Measurements from ENCODE around the gene NR3C2. TPM values are rescaled to one million over a fixed set of nuclear protein-coding genes. Genes with fewer than 3 reads are reported as not detected.

Gene NR3C2
- total and polyA plus RNA-seq, 10 of the 15 experiments (the other 5 are each of a cell fraction or from before 2014, with no cell fraction given), result 0.05 to 0.11 (median 0.08) TPM; not detected in 4

DNA sequence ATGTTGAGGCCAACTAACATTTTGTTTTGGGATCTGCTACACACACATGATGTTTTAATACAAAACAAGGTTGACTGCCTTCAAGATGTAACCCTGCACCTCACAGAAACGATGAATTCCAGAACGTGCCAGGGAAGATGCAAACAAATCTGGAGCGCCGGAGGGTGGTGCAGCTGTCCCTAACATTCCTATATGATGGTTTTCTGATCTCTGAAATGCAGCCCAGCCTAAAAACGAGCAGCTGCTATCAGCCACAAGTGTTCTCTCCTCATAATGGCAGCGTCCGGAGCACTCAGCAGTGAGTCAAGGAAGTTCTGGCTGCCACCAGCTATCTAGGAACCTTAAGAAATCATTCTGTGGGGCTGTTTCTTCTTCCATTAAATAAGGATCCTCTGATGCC, 333.4 kb downstream of the NR3C2 start:
- no peak for DNase-seq (ENCODE audit: low read depth, low spot score)
- in situ Hi-C loops (cut with MboI), result no loop called here
- no peaks in the 10 kb centered on the region for H3K79me2 ChIP-seq (ENCODE audit: control insufficient read depth, insufficient read depth, low read length)
- no peaks in the 10 kb centered on the region for H3K4me1 ChIP-seq (ENCODE audit: control insufficient read depth, insufficient read depth, low read length)
- H4K20me1 ChIP-seq (ENCODE audit: control insufficient read depth, insufficient read depth), result no peaks in the 10 kb centered on the region
- H3K27me3 ChIP-seq (replicated peaks in 1 of 2; ENCODE audit: control insufficient read depth in 2 of 2, insufficient read depth in 2 of 2, low read length in 1 of 2), result no peaks in the 10 kb centered on the region; a peak in 1 of 4 replicates
- no peak overlapping the region for H3K4me2 ChIP-seq (ENCODE audit: control insufficient read depth, insufficient read depth)
- no peak overlapping the region for H3K9ac ChIP-seq (ENCODE audit: control insufficient read depth, insufficient read depth, low read length)
- no peak overlapping the region for H3K4me3 ChIP-seq
- no peak for ATAC-seq
- ChIA-PET POLR2A (no interaction called here), SMC1A (ENCODE audit: uncharacterized antibody, unreplicated experiment) (no interaction called here), RAD21 (ENCODE audit: unreplicated experiment) (no interaction called here), CTCF (interaction anchor here (1.1 kb wide), 1 partner anchor 183 kb away, joined by 3 read pairs; no protein-coding TSS in a partner anchor)
- H3K27ac ChIP-seq (ENCODE audit: control insufficient read depth, insufficient read depth), result no peak overlapping the region
- no peak for FAIRE-seq
- intact Hi-C loops (cut with micrococcal nuclease; ENCODE audit: unreplicated experiment), result no loop called here
- H3K36me3 ChIP-seq (ENCODE audit: control insufficient read depth in 2 of 2, insufficient read depth in 2 of 2, low read length in 1 of 2), result no peaks in the 10 kb centered on the region
- no peaks in the 10 kb centered on the region for H3K9me3 ChIP-seq (replicated peaks; ENCODE audit: control insufficient read depth, insufficient read depth, low read length)
- no peak overlapping the region for H2AFZ ChIP-seq (ENCODE audit: control insufficient read depth, low read depth, low read length)
- BruUV-seq (replicated peaks), result no TSS peak
- WGBS (ENCODE audit: insufficient coverage, insufficient replicate concordance, low lambda C conversion rate, missing lambda C conversion rate), result 56% methylated on average over 7 of the region's 7 CpGs
- no peak for TF ChIP-seq NR2F1 (conservative IDR thresholded peaks at IDR 0.05)
- no peak for TF ChIP-seq TARDBP (IDR thresholded peaks at IDR 0.05; ENCODE audit: borderline replicate concordance)
- no peak for TF ChIP-seq POLR2AphosphoS2 (IDR thresholded peaks at IDR 0.05; ENCODE audit: low read depth, low read length)
- TF ChIP-seq, protein P1, sequence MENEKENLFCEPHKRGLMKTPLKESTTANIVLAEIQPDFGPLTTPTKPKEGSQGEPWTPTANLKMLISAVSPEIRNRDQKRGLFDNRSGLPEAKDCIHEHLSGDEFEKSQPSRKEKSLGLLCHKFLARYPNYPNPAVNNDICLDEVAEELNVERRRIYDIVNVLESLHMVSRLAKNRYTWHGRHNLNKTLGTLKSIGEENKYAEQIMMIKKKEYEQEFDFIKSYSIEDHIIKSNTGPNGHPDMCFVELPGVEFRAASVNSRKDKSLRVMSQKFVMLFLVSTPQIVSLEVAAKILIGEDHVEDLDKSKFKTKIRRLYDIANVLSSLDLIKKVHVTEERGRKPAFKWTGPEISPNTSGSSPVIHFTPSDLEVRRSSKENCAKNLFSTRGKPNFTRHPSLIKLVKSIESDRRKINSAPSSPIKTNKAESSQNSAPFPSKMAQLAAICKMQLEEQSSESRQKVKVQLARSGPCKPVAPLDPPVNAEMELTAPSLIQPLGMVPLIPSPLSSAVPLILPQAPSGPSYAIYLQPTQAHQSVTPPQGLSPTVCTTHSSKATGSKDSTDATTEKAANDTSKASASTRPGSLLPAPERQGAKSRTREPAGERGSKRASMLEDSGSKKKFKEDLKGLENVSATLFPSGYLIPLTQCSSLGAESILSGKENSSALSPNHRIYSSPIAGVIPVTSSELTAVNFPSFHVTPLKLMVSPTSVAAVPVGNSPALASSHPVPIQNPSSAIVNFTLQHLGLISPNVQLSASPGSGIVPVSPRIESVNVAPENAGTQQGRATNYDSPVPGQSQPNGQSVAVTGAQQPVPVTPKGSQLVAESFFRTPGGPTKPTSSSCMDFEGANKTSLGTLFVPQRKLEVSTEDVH (IDR thresholded peaks at IDR 0.05; ENCODE audit: low read depth, partially characterized antibody), result no peak
- TF ChIP-seq, protein P2, sequence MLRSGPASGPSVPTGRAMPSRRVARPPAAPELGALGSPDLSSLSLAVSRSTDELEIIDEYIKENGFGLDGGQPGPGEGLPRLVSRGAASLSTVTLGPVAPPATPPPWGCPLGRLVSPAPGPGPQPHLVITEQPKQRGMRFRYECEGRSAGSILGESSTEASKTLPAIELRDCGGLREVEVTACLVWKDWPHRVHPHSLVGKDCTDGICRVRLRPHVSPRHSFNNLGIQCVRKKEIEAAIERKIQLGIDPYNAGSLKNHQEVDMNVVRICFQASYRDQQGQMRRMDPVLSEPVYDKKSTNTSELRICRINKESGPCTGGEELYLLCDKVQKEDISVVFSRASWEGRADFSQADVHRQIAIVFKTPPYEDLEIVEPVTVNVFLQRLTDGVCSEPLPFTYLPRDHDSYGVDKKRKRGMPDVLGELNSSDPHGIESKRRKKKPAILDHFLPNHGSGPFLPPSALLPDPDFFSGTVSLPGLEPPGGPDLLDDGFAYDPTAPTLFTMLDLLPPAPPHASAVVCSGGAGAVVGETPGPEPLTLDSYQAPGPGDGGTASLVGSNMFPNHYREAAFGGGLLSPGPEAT (IDR thresholded peaks at IDR 0.05; ENCODE audit: low read depth), result no peak
- TF ChIP-seq, protein P3, sequence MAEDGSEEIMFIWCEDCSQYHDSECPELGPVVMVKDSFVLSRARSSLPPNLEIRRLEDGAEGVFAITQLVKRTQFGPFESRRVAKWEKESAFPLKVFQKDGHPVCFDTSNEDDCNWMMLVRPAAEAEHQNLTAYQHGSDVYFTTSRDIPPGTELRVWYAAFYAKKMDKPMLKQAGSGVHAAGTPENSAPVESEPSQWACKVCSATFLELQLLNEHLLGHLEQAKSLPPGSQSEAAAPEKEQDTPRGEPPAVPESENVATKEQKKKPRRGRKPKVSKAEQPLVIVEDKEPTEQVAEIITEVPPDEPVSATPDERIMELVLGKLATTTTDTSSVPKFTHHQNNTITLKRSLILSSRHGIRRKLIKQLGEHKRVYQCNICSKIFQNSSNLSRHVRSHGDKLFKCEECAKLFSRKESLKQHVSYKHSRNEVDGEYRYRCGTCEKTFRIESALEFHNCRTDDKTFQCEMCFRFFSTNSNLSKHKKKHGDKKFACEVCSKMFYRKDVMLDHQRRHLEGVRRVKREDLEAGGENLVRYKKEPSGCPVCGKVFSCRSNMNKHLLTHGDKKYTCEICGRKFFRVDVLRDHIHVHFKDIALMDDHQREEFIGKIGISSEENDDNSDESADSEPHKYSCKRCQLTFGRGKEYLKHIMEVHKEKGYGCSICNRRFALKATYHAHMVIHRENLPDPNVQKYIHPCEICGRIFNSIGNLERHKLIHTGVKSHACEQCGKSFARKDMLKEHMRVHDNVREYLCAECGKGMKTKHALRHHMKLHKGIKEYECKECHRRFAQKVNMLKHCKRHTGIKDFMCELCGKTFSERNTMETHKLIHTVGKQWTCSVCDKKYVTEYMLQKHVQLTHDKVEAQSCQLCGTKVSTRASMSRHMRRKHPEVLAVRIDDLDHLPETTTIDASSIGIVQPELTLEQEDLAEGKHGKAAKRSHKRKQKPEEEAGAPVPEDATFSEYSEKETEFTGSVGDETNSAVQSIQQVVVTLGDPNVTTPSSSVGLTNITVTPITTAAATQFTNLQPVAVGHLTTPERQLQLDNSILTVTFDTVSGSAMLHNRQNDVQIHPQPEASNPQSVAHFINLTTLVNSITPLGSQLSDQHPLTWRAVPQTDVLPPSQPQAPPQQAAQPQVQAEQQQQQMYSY (CRISPR knock-in tag; IDR thresholded peaks at IDR 0.05), result no peak
- TF ChIP-seq, protein P4, sequence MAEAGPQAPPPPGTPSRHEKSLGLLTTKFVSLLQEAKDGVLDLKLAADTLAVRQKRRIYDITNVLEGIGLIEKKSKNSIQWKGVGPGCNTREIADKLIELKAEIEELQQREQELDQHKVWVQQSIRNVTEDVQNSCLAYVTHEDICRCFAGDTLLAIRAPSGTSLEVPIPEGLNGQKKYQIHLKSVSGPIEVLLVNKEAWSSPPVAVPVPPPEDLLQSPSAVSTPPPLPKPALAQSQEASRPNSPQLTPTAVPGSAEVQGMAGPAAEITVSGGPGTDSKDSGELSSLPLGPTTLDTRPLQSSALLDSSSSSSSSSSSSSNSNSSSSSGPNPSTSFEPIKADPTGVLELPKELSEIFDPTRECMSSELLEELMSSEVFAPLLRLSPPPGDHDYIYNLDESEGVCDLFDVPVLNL (IDR thresholded peaks at IDR 0.05; ENCODE audit: low read depth, low read length), result no peak
- no peak for TF ChIP-seq JUNB (IDR thresholded peaks at IDR 0.05)
- TF ChIP-seq, protein P5, sequence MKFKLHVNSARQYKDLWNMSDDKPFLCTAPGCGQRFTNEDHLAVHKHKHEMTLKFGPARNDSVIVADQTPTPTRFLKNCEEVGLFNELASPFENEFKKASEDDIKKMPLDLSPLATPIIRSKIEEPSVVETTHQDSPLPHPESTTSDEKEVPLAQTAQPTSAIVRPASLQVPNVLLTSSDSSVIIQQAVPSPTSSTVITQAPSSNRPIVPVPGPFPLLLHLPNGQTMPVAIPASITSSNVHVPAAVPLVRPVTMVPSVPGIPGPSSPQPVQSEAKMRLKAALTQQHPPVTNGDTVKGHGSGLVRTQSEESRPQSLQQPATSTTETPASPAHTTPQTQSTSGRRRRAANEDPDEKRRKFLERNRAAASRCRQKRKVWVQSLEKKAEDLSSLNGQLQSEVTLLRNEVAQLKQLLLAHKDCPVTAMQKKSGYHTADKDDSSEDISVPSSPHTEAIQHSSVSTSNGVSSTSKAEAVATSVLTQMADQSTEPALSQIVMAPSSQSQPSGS (IDR thresholded peaks at IDR 0.05; ENCODE audit: low read length), result no peak
- no peak for TF ChIP-seq RCOR1 (conservative IDR thresholded peaks at IDR 0.05; ENCODE audit: low read depth, low read length)
- no peak for TF ChIP-seq ZNF622 (IDR thresholded peaks at IDR 0.05)
- TF ChIP-seq, protein P6, sequence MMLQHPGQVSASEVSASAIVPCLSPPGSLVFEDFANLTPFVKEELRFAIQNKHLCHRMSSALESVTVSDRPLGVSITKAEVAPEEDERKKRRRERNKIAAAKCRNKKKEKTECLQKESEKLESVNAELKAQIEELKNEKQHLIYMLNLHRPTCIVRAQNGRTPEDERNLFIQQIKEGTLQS (IDR thresholded peaks at IDR 0.05; ENCODE audit: borderline replicate concordance, extremely low read depth, low read depth, low read length), result no peak
